ENCODE measurements around the gene EIF1AD.

Gene EIF1AD

GRCh38 chr11:66002648-66003225 lies 780 bp upstream of the EIF1AD start:
- ATAC-seq, result peak; percentile 73 to 75

GRCh38 chr11:65997286-65997685 lies 4.7 kb downstream of the EIF1AD start:
- ATAC-seq, result no peak

- no peak for ATAC-seq
Measured at GRCh38 chr11:65992056-65992455, 9.9 kb downstream of the EIF1AD start.

GRCh38 chr11:65988791-65989592 lies 13.0 kb downstream of the EIF1AD start:
- ATAC-seq, result peak; percentile 99

- no peak for ATAC-seq
Measured at GRCh38 chr11:65987336-65987735, 14.6 kb downstream of the EIF1AD start.

GRCh38 chr11:65983589-65983987 lies 18.4 kb downstream of the EIF1AD start:
- no peak for ATAC-seq

GRCh38 chr11:65982824-65983588 lies 19.0 kb downstream of the EIF1AD start:
- ATAC-seq, result no peak

GRCh38 chr11:65981972-65982823 lies 19.8 kb downstream of the EIF1AD start:
- no peak for ATAC-seq

- no peak for ATAC-seq
Measured at GRCh38 chr11:65981101-65981740, 20.7 kb downstream of the EIF1AD start.

GRCh38 chr11:65979261-65979759 lies 22.6 kb downstream of the EIF1AD start:
- ATAC-seq, result no peak

GRCh38 chr11:65978391-65979238 lies 23.3 kb downstream of the EIF1AD start:
- no peak for ATAC-seq

- no peak for ATAC-seq
Measured at GRCh38 chr11:65977621-65978390, 24.2 kb downstream of the EIF1AD start.

- ATAC-seq, result no peak
Measured at GRCh38 chr11:65976216-65977176, 25.5 kb downstream of the EIF1AD start.

GRCh38 chr11:65975771-65976170 lies 26.2 kb downstream of the EIF1AD start:
- ATAC-seq, result no peak

- ATAC-seq, result no peak
Measured at GRCh38 chr11:65973439-65974110, 28.4 kb downstream of the EIF1AD start.

GRCh38 chr11:65972116-65972515 lies 29.8 kb downstream of the EIF1AD start:
- no peak for ATAC-seq

GRCh38 chr11:65968600-65969482 lies 33.1 kb downstream of the EIF1AD start:
- ATAC-seq, result no peak

All from activated CD4-positive, CD25-positive, alpha-beta regulatory T cell treated with anti-CD3 and anti-CD28 coated beads, Interleukin-2, amount 50 U/mL, for 24 hours (primary cell).